ENCODE results near the gene YBX1. TPM values are rescaled to one million over a fixed set of nuclear protein-coding genes. Genes with fewer than 3 reads are reported as not detected.
"Not testable (repeated sequence)": the region's sequence is repeated elsewhere in the genome, so short reads cannot be mapped to it uniquely, and the experiment has no call there.

YBX1 gene
- total RNA-seq, 1 donor from 2014 or later, result 741 TPM

DNA sequence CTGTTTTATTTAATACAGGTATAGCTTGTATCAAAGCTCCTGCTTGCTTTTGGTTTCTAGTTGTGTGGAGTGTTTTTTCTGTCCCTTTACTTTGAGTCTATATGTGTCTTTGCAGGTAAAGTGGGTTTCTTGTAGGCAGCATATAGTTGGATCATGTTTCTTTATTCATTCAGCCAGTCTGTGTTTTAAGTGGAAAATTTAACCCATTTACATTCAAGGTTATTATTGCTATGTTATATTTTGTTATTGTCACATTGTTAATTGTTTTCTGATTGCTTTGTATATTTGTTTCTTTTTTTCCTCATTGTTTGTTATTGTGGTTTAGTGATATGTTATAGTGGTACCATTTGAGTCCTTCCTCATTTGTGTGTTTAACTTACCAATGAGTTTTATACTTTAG lies 31.1 kb downstream of the YBX1 start:
- H3K36me3 Mint-ChIP-seq (ENCODE audit: low read depth, unreplicated experiment), result peaks cover 5% of the 10 kb centered on the region
- no peaks in the 10 kb centered on the region for H3K9me3 Mint-ChIP-seq (ENCODE audit: unreplicated experiment)
- no peak for DNase-seq (ENCODE audit: low spot score)
- peaks cover 2% of the 10 kb centered on the region for H3K27me3 Mint-ChIP-seq (ENCODE audit: unreplicated experiment)
- H3K4me3 Mint-ChIP-seq (ENCODE audit: unreplicated experiment), result no peak overlapping the region
- TF ChIP-seq, protein P1, sequence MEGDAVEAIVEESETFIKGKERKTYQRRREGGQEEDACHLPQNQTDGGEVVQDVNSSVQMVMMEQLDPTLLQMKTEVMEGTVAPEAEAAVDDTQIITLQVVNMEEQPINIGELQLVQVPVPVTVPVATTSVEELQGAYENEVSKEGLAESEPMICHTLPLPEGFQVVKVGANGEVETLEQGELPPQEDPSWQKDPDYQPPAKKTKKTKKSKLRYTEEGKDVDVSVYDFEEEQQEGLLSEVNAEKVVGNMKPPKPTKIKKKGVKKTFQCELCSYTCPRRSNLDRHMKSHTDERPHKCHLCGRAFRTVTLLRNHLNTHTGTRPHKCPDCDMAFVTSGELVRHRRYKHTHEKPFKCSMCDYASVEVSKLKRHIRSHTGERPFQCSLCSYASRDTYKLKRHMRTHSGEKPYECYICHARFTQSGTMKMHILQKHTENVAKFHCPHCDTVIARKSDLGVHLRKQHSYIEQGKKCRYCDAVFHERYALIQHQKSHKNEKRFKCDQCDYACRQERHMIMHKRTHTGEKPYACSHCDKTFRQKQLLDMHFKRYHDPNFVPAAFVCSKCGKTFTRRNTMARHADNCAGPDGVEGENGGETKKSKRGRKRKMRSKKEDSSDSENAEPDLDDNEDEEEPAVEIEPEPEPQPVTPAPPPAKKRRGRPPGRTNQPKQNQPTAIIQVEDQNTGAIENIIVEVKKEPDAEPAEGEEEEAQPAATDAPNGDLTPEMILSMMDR (IDR thresholded peaks at IDR 0.05; ENCODE audit: unreplicated experiment), result no peak
- no peaks in the 10 kb centered on the region for H3K4me1 Mint-ChIP-seq (ENCODE audit: unreplicated experiment)
- no peak overlapping the region for H3K27ac Mint-ChIP-seq (ENCODE audit: unreplicated experiment)

DNA sequence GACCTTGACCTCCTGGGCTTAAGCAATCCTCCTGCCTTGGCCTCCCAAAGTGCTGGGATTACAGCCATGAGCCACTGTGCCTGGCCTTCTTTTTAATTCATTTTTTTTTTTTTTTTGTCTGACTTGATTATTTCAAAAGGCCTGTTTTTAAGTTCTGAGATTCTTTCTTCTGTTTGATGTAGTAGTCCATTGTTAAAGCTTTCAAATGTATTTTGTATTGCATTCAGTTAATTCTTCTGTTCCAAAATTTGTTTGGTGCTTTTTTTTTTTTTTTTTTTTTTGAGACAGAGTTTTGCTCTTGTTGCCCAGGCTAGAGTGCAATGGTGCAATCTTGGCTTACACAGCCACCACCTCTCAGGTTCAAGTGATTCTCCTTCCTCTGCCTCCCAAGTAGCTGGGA lies 32.2 kb downstream of the YBX1 start:
- not testable (repeated sequence) for DNase-seq (ENCODE audit: low spot score); H3K4me1 Mint-ChIP-seq (ENCODE audit: unreplicated experiment); H3K27ac Mint-ChIP-seq (ENCODE audit: unreplicated experiment); H3K4me3 Mint-ChIP-seq (ENCODE audit: unreplicated experiment); H3K9me3 Mint-ChIP-seq (ENCODE audit: unreplicated experiment); H3K36me3 Mint-ChIP-seq (ENCODE audit: low read depth, unreplicated experiment); H3K27me3 Mint-ChIP-seq (ENCODE audit: unreplicated experiment)

DNA sequence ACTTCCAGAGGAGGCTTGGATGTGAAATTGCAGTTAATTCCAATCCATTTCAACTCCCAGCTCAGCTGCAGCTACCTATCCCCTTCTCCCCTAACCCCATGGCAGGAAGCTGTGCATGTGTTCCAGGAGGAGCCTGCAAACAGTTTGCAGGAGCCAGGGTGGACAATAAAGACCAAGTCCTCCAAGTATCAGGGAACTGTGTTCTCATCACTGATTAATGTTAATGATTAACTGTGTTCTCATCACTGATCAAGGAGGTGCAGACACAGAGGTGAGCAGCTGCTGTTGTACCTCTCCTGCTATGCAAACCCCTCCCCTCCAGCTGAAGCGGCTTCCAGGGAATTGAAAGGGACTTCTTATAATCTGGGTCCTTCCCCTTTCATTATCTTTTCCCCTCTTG lies 38.6 kb downstream of the YBX1 start:
- no peak overlapping the region for H3K27ac Mint-ChIP-seq (ENCODE audit: unreplicated experiment)
- H3K4me1 Mint-ChIP-seq (ENCODE audit: unreplicated experiment), result no peaks in the 10 kb centered on the region
- no peak for DNase-seq (ENCODE audit: low spot score)
- no peaks in the 10 kb centered on the region for H3K9me3 Mint-ChIP-seq (ENCODE audit: unreplicated experiment)
- no peaks in the 10 kb centered on the region for H3K36me3 Mint-ChIP-seq (ENCODE audit: low read depth, unreplicated experiment)
- no peaks in the 10 kb centered on the region for H3K27me3 Mint-ChIP-seq (ENCODE audit: unreplicated experiment)
- TF ChIP-seq, protein P1 (IDR thresholded peaks at IDR 0.05; ENCODE audit: unreplicated experiment), result no peak
- no peak overlapping the region for H3K4me3 Mint-ChIP-seq (ENCODE audit: unreplicated experiment)

DNA sequence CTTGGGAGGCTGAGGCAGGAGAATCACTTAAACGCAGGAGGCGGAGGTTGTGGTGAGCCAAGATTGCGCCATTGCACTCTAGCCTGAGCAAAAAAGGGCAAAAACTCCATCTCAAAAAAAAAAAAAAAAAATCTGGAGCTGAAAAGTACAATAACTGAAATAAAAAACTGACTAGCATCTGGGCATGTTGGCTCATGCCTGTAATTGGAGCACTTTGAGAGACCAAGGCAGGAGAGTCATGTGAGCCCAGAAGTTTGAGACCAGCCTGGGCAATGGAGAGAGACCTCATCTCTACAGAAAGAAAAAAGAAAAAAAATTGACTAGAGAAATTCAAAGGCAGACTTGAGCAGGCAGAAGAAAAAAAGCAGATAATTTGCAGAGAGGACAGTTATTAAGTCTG lies 39.7 kb downstream of the YBX1 start:
- no peak for DNase-seq (ENCODE audit: low spot score)
- no peaks in the 10 kb centered on the region for H3K9me3 Mint-ChIP-seq (ENCODE audit: unreplicated experiment)
- H3K27me3 Mint-ChIP-seq (ENCODE audit: unreplicated experiment), result no peaks in the 10 kb centered on the region
- no peaks in the 10 kb centered on the region for H3K4me1 Mint-ChIP-seq (ENCODE audit: unreplicated experiment)
- H3K27ac Mint-ChIP-seq (ENCODE audit: unreplicated experiment), result no peak overlapping the region
- no peak overlapping the region for H3K4me3 Mint-ChIP-seq (ENCODE audit: unreplicated experiment)
- H3K36me3 Mint-ChIP-seq (ENCODE audit: low read depth, unreplicated experiment), result no peaks in the 10 kb centered on the region
- TF ChIP-seq, protein P1 (IDR thresholded peaks at IDR 0.05; ENCODE audit: unreplicated experiment), result no peak

DNA sequence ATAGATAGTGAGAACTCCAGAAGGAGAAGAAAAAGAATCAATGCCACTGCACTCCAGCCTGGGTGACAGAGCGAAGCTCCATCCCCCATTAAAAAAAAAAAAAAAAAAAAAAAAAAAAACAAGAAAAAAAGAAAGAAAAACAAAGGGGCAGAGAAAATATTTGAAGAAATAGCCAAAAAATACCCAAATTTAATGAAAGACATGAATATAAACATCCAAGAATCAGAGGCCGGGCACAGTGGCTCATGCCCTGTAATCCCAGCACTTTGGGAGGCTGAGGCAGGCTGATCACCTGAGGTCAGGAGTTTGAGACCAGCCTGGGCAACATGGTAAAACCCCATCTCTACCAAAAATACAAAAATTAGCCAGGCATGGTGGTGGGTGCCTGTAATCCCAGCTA lies 40.2 kb downstream of the YBX1 start:
- not testable (repeated sequence) for H3K27me3 Mint-ChIP-seq (ENCODE audit: unreplicated experiment); H3K4me3 Mint-ChIP-seq (ENCODE audit: unreplicated experiment); H3K9me3 Mint-ChIP-seq (ENCODE audit: unreplicated experiment); DNase-seq (ENCODE audit: low spot score); H3K4me1 Mint-ChIP-seq (ENCODE audit: unreplicated experiment); H3K27ac Mint-ChIP-seq (ENCODE audit: unreplicated experiment); H3K36me3 Mint-ChIP-seq (ENCODE audit: low read depth, unreplicated experiment)

DNA sequence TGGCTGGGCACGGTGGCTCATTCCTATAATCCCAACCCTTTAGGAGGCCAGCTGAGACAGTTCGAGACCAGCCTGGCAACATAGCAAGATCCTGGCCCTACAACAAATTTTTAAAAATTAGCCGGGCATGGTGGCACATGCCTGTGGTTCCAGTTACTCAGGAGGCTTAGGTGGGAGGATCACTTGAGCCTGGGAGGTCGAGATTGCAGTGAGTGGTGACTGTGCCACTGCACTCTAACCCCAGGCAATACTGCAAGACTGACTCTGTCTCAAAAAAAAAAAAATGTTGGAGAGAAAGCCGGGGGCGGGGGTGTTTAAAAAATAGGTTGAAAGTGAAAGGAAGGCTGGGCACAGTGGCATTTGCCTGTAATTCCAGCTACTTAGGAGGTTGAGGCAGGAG lies 41.3 kb downstream of the YBX1 start:
- Mint-ChIP-seq H3K27ac (ENCODE audit: unreplicated experiment) (no peak overlapping the region), H3K4me1 (ENCODE audit: unreplicated experiment) (no peaks in the 10 kb centered on the region), H3K9me3 (ENCODE audit: unreplicated experiment) (no peaks in the 10 kb centered on the region), H3K36me3 (ENCODE audit: low read depth, unreplicated experiment) (no peaks in the 10 kb centered on the region), H3K27me3 (ENCODE audit: unreplicated experiment) (no peaks in the 10 kb centered on the region), H3K4me3 (ENCODE audit: unreplicated experiment) (no peak overlapping the region)
- TF ChIP-seq, protein P1 (IDR thresholded peaks at IDR 0.05; ENCODE audit: unreplicated experiment), result no peak
- DNase-seq (ENCODE audit: low spot score), result no peak

DNA sequence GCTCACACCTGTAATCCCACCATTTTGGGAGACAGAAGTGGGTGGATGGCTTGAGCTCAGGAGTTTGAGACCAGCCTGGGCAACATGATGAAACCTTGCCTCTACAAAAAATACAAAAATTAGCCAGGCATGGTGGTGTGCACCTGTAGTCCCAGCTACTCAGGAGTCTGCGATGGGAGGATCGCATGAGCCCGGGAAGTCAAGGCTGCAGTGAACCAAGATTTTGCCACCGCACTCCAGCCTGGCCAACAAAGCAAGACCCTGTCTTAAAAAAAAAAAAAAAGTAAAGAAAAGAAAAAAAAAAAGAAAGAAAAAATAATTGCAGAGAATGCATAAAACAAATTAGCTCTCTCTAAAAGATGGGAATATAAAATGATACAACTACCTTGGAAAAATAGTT lies 43.6 kb downstream of the YBX1 start:
- H3K27ac Mint-ChIP-seq (ENCODE audit: unreplicated experiment); H3K27me3 Mint-ChIP-seq (ENCODE audit: unreplicated experiment); H3K9me3 Mint-ChIP-seq (ENCODE audit: unreplicated experiment); H3K36me3 Mint-ChIP-seq (ENCODE audit: low read depth, unreplicated experiment); H3K4me3 Mint-ChIP-seq (ENCODE audit: unreplicated experiment); DNase-seq (ENCODE audit: low spot score); H3K4me1 Mint-ChIP-seq (ENCODE audit: unreplicated experiment): not testable (repeated sequence)

Measured in endothelial cell (in vitro differentiated cells).